Mucosa of rectum (tissue), 2 donors: ENCODE measurements around the gene FYCO1.

Experiments
- H3K27ac ChIP-seq, 2 donors: one replicate each; pipeline ENCODE4 v1.7.0; 2013; ENCODE audit warnings: inconsistent platforms in 2 of 2, low read depth in 2 of 2, low read length in 2 of 2
- H3K27me3 ChIP-seq, 2 donors: one replicate each; pipeline ENCODE4 v1.7.0; 2013; ENCODE audit warnings: low read length in 2 of 2; ENCODE audit not compliant: control insufficient read depth in 2 of 2, insufficient read depth in 2 of 2
- H3K36me3 ChIP-seq, 2 donors: one replicate each; pipeline ENCODE4 v1.7.0; 2013; ENCODE audit warnings: low read length in 2 of 2; ENCODE audit not compliant: control insufficient read depth in 2 of 2, insufficient read depth in 2 of 2
- H3K4me1 ChIP-seq, 2 donors: one replicate each; pipeline ENCODE4 v1.7.0; 2013; ENCODE audit warnings: low read length in 2 of 2, mild to moderate bottlenecking in 1 of 2; ENCODE audit not compliant: control insufficient read depth in 2 of 2, insufficient read depth in 2 of 2
- H3K4me3 ChIP-seq, 2 donors: one replicate each; pipeline ENCODE4 v1.7.0; 2013; ENCODE audit warnings: low read length in 2 of 2
- H3K9ac ChIP-seq, 2 donors: one replicate each; pipeline ENCODE4 v1.7.0; 2013; ENCODE audit warnings: low read length in 2 of 2, low read depth in 1 of 2, mild to moderate bottlenecking in 1 of 2
- H3K9me3 ChIP-seq, 2 donors: one replicate each; pipeline ENCODE4 v1.7.0; 2013; ENCODE audit warnings: low read length in 2 of 2; ENCODE audit not compliant: control insufficient read depth in 2 of 2
- donor health status: healthy.
- donor health status: Normal muscosa, but diverticular disease.

Gene FYCO1

DNA sequence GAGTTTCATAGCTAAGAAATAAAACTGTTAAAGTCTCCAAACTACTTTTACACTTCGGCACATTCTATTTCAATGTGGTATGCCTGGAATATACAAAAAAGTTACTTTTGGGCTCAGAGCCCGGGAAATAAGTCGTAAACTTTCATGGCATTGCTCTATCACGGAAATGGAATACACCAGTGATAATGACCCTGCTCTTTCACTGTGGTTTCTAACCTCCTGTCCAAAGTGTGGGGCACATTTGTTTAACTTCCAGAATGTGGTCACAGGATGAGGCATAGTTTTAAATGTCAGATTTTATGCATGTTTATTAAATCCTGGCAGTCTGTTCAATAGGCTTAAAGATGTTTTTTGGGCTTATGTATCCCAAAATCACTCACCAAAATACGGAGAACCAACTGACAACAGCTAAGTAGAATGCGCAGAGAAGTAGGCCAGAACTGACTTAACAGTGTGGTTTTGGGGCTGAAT is 47.3 kb downstream of the FYCO1 start:
- H3K4me3 ChIP-seq = no peak overlapping the region
- no peak overlapping the region for H3K9ac ChIP-seq
- peaks cover 60 to 66% of the 10 kb centered on the region in 2 donors for H3K36me3 ChIP-seq
- peaks cover 2 to 9% of the 10 kb centered on the region in 2 donors for H3K4me1 ChIP-seq
- H3K9me3 ChIP-seq = no peaks in the 10 kb centered on the region
- H3K27me3 ChIP-seq = no peaks in the 10 kb centered on the region
- H3K27ac ChIP-seq = no peak overlapping the region

GRCh38 chr3:45947361-45947760 is 48.3 kb downstream of the FYCO1 start:
- peaks cover 3 to 11% of the 10 kb centered on the region in 2 donors for H3K4me1 ChIP-seq
- H3K9ac ChIP-seq = no peak overlapping the region
- peaks cover 51 to 56% of the 10 kb centered on the region in 2 donors for H3K36me3 ChIP-seq
- H3K27me3 ChIP-seq = no peaks in the 10 kb centered on the region
- no peaks in the 10 kb centered on the region for H3K9me3 ChIP-seq
- no peak overlapping the region for H3K4me3 ChIP-seq
- no peak overlapping the region for H3K27ac ChIP-seq

DNA sequence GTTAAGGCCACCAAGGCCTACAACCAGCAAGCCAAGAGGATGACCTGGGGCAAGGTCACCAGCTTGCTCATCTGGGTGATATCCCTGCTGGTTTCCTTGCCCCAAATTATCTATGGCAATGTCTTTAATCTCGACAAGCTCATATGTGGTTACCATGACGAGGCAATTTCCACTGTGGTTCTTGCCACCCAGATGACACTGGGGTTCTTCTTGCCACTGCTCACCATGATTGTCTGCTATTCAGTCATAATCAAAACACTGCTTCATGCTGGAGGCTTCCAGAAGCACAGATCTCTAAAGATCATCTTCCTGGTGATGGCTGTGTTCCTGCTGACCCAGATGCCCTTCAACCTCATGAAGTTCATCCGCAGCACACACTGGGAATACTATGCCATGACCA is 48.7 kb downstream of the FYCO1 start:
- peaks cover 48 to 52% of the 10 kb centered on the region in 2 donors for H3K36me3 ChIP-seq
- H3K27me3 ChIP-seq = no peaks in the 10 kb centered on the region
- H3K9ac ChIP-seq = no peak overlapping the region
- no peaks in the 10 kb centered on the region for H3K9me3 ChIP-seq
- peaks cover 5 to 11% of the 10 kb centered on the region in 2 donors for H3K4me1 ChIP-seq
- H3K4me3 ChIP-seq = no peak overlapping the region
- peak overlapping the region in 1 of 2 donors; percentile 23 for H3K27ac ChIP-seq

GRCh38 chr3:45946307-45946706 is 49.3 kb downstream of the FYCO1 start:
- H3K36me3 ChIP-seq = peaks cover 43 to 46% of the 10 kb centered on the region in 2 donors
- H3K27me3 ChIP-seq = no peaks in the 10 kb centered on the region
- H3K4me3 ChIP-seq = no peak overlapping the region
- no peaks in the 10 kb centered on the region for H3K9me3 ChIP-seq
- peak overlapping the region; percentile 23 to 24 for H3K27ac ChIP-seq
- H3K9ac ChIP-seq = no peak overlapping the region
- H3K4me1 ChIP-seq = peaks cover 5 to 11% of the 10 kb centered on the region in 2 donors

- H3K4me3 ChIP-seq = no peak overlapping the region
- peak overlapping the region in 1 of 2 donors; percentile 20 for H3K27ac ChIP-seq
- H3K9me3 ChIP-seq = no peaks in the 10 kb centered on the region
- peaks cover 5 to 11% of the 10 kb centered on the region in 2 donors for H3K4me1 ChIP-seq
- H3K27me3 ChIP-seq = no peaks in the 10 kb centered on the region
- H3K36me3 ChIP-seq = peaks cover 34% of the 10 kb centered on the region in 2 donors
- H3K9ac ChIP-seq = no peak overlapping the region
These were observed 50.6 kb downstream of the FYCO1 start for GRCh38 chr3:45944830-45945620.

GRCh38 chr3:45943207-45943846 is 52.3 kb downstream of the FYCO1 start, which contains the start of gene CXCR6:
Gene CXCR6, plus strand, starts transcription at chr3:45943464. Its CDS starts 3,018 bp downstream, at chr3:45946482.
- H3K9ac ChIP-seq = no peak within 1 kb of the TSS
- H3K9me3 ChIP-seq = no peaks in the 10 kb centered on the region
- peak within 1 kb of the TSS in 1 of 2 donors; percentile 17 for H3K4me3 ChIP-seq
- H3K27ac ChIP-seq = peak within 1 kb of the TSS in 1 of 2 donors; percentile 6
- H3K36me3 ChIP-seq = peaks cover 17 to 19% of the 10 kb centered on the region in 2 donors
- H3K4me1 ChIP-seq = peaks cover 6 to 7% of the 10 kb centered on the region in 2 donors
- H3K27me3 ChIP-seq = no peaks in the 10 kb centered on the region

GRCh38 chr3:45942051-45942825 is 53.4 kb downstream of the FYCO1 start:
- no peak overlapping the region for H3K4me3 ChIP-seq
- peaks cover 11 to 21% of the 10 kb centered on the region in 2 donors for H3K36me3 ChIP-seq
- peaks cover 6% of the 10 kb centered on the region in 2 donors for H3K4me1 ChIP-seq
- H3K27ac ChIP-seq = peak overlapping the region in 1 of 2 donors; percentile 6
- no peaks in the 10 kb centered on the region for H3K27me3 ChIP-seq
- no peaks in the 10 kb centered on the region for H3K9me3 ChIP-seq
- H3K9ac ChIP-seq = no peak overlapping the region

- H3K36me3 ChIP-seq = peaks cover 4 to 17% of the 10 kb centered on the region in 2 donors
- H3K27ac ChIP-seq = no peak overlapping the region
- peaks cover 6% of the 10 kb centered on the region in 2 donors for H3K4me1 ChIP-seq
- no peaks in the 10 kb centered on the region for H3K9me3 ChIP-seq
- no peak overlapping the region for H3K4me3 ChIP-seq
- no peaks in the 10 kb centered on the region for H3K27me3 ChIP-seq
- no peak overlapping the region for H3K9ac ChIP-seq
These were observed 54.8 kb downstream of the FYCO1 start for GRCh38 chr3:45940781-45941365.

- Histone ChIP-seq H3K36me3 (peaks cover 10 to 19% of the 10 kb centered on the region in 2 donors), H3K9me3 (no peaks in the 10 kb centered on the region), H3K27ac (no peak overlapping the region), H3K27me3 (no peaks in the 10 kb centered on the region), H3K9ac (no peak overlapping the region), H3K4me3 (no peak overlapping the region), H3K4me1 (peaks cover 6% of the 10 kb centered on the region in 2 donors)
These were observed 55.4 kb downstream of the FYCO1 start for GRCh38 chr3:45940004-45940780.
